GM23248 (cell line): ENCODE results near the gene ELOVL1. TPM values are rescaled to one million over a fixed set of nuclear protein-coding genes. Genes with fewer than 3 reads are reported as not detected.

Source experiments
- DNase-seq: peaks from one replicate; pipeline ENCODE4 v3.0.0-alpha.2; 2015
- H2AFZ ChIP-seq: fragments of 200-600 bp; sonication (generic); 2 replicates; pipeline ENCODE4 v1.6.1; 2016; ENCODE audit warnings: antibody characterized with exemption
- H3F3A ChIP-seq: fragments of 200-600 bp; sonication (generic); 2 replicates; pipeline ENCODE4 v1.6.1; 2016; ENCODE audit warnings: mild to moderate bottlenecking, antibody characterized with exemption, mixed run types; ENCODE audit not compliant: insufficient read depth
- H3K27ac ChIP-seq: fragments of 200-600 bp; sonication (generic); 2 replicates; pipeline ENCODE4 v1.5.1; 2016; ENCODE audit warnings: mild to moderate bottlenecking
- H3K27me3 ChIP-seq: fragments of 200-600 bp; sonication (generic); replicated peaks from 2 replicates; pipeline ENCODE4 v1.6.1; 2016; ENCODE audit warnings: mild to moderate bottlenecking; ENCODE audit not compliant: insufficient read depth
- H3K36me3 ChIP-seq: fragments of 200-600 bp; sonication (generic); 2 replicates; pipeline ENCODE4 v1.6.1; 2016; ENCODE audit warnings: low read depth, mild to moderate bottlenecking
- H3K4me1 ChIP-seq: fragments of 200-600 bp; sonication (generic); 2 replicates; pipeline ENCODE4 v1.6.1; 2016; ENCODE audit warnings: mild to moderate bottlenecking; ENCODE audit not compliant: insufficient read depth
- H3K4me2 ChIP-seq: fragments of 200-600 bp; sonication (generic); one replicate; pipeline ENCODE4 v1.6.1; 2016; ENCODE audit warnings: mild to moderate bottlenecking; ENCODE audit not compliant: unreplicated experiment
- H3K4me3 ChIP-seq: fragments of 200-600 bp; sonication (generic); 2 replicates; pipeline ENCODE4 v1.5.1; 2016; ENCODE audit warnings: mild to moderate bottlenecking
- H3K79me2 ChIP-seq: fragments of 200-600 bp; sonication (generic); 2 replicates; pipeline ENCODE4 v1.6.1; 2016; ENCODE audit warnings: mild to moderate bottlenecking; ENCODE audit not compliant: insufficient read depth
- H3K9ac ChIP-seq: fragments of 200-600 bp; sonication (generic); 2 replicates; pipeline ENCODE4 v1.6.1; 2016; ENCODE audit warnings: mild to moderate bottlenecking
- H3K9me2 ChIP-seq: fragments of 200-600 bp; sonication (generic); 2 replicates; pipeline ENCODE4 v1.6.1; 2016; ENCODE audit warnings: mixed run types, mild to moderate bottlenecking, moderate library complexity; ENCODE audit not compliant: insufficient read depth
- H3K9me3 ChIP-seq: fragments of 200-600 bp; sonication (generic); one replicate; pipeline ENCODE4 v1.6.1; 2017; ENCODE audit warnings: low read depth
- H4K20me1 ChIP-seq: fragments of 200-600 bp; sonication (generic); 2 replicates; pipeline ENCODE4 v1.6.0; 2016; ENCODE audit not compliant: insufficient read depth
- EZH2 ChIP-seq: fragments of 200-600 bp; sonication (generic); IDR thresholded peaks from 2 replicates; pipeline ENCODE4 v1.6.1; 2018; ENCODE audit warnings: antibody characterized with exemption, mild to moderate bottlenecking; ENCODE audit not compliant: insufficient read depth, poor library complexity, severe bottlenecking
- EZH2phosphoT487 ChIP-seq: fragments of 200-600 bp; sonication (generic); IDR thresholded peaks from 2 replicates; pipeline ENCODE4 v1.6.1; 2018; ENCODE audit warnings: antibody characterized with exemption, moderate library complexity, mild to moderate bottlenecking, low read depth; ENCODE audit not compliant: insufficient read depth
- WGBS, 2 experiments: methylation state at CpG; one replicate each; pipeline ENCODE4 v1.1.6; 2015 to 2017; ENCODE audit warnings: low lambda C conversion rate in 2 of 2, low coverage in 1 of 2; ENCODE audit errors: missing lambda C conversion rate in 2 of 2; 5-methylcytosine and 5-hydroxymethylcytosine counted together
- in situ Hi-C: fragments of 300-500 bp; cut with MboI; formaldehyde crosslinking; loops from 2 replicates; pipeline ENCODE4 v1.15.0; 2020
- polyA plus RNA-seq: library from polyadenylated mRNA; unstranded; fragments of >200 nt; fragmentation: Nextera tagmentation; extraction: Ambion mirVana; gene quantifications from 2 replicates; pipeline ENCODE4 v1.2.1, GENCODE V29; 2016
- total RNA-seq: library from RNA; depleted of rRNA; stranded (reverse); fragments of >200 nt; shearing (Covaris generic); gene quantifications from 2 replicates; pipeline ENCODE4 v1.2.3, GENCODE V29; 2014

ELOVL1 gene
- total and polyA plus RNA-seq, 2 experiments from 2014 or later = 107 to 155 TPM

- Histone ChIP-seq H3K79me2 (peaks cover 97% of the 10 kb centered on the region), H3K27me3 (no peaks in the 10 kb centered on the region), H2AFZ (no peak overlapping the region), H3K9me2 (no peaks in the 10 kb centered on the region), H4K20me1 (no peaks in the 10 kb centered on the region), H3K27ac (no peak overlapping the region), H3F3A (no peaks in the 10 kb centered on the region), H3K4me1 (peaks cover 9% of the 10 kb centered on the region), H3K4me2 (no peak overlapping the region), H3K36me3 (peaks cover 17% of the 10 kb centered on the region; the same call in 1 of the 2 replicates), H3K9ac (no peak overlapping the region), H3K4me3 (no peak overlapping the region), H3K9me3 (no peaks in the 10 kb centered on the region)
- TF ChIP-seq EZH2 (no peak), EZH2phosphoT487 (no peak)
- DNase-seq = no peak
- in situ Hi-C loops = no loop called here
- WGBS, 2 experiments = 83 to 89% methylated on average over 4 of the region's 4 CpGs
Measured at GRCh38 chr1:43395523-43395922, 27.7 kb upstream of the ELOVL1 start.

GRCh38 chr1:43392702-43393101, 24.9 kb upstream of the ELOVL1 start:
- Histone ChIP-seq H3K9me2 (no peaks in the 10 kb centered on the region), H3K4me1 (peaks cover 21% of the 10 kb centered on the region), H2AFZ (no peak overlapping the region), H3K9ac (no peak overlapping the region), H3K27ac (no peak overlapping the region), H3K27me3 (no peaks in the 10 kb centered on the region), H3K79me2 (peaks cover 97% of the 10 kb centered on the region), H3K4me3 (no peak overlapping the region), H3K4me2 (no peak overlapping the region), H4K20me1 (no peaks in the 10 kb centered on the region), H3F3A (no peaks in the 10 kb centered on the region), H3K9me3 (no peaks in the 10 kb centered on the region), H3K36me3 (peaks cover 19% of the 10 kb centered on the region)
- in situ Hi-C loops = no loop called here
- WGBS, 2 experiments = 77 to 81% methylated on average over 3 of the region's 3 CpGs
- no peak for DNase-seq
- no peak for TF ChIP-seq EZH2
- no peak for TF ChIP-seq EZH2phosphoT487

GRCh38 chr1:43389326-43390313, 21.8 kb upstream of the ELOVL1 start, which contains the start of the genes MED8 and SZT2:
Gene MED8, minus strand, starts transcription at chr1:43389800. Its CDS starts 36 bp downstream, at chr1:43389764.
Gene SZT2, plus strand, starts transcription at chr1:43389899. Its CDS starts 70 bp downstream, at chr1:43389969.
- TF ChIP-seq EZH2phosphoT487 (no peak), EZH2 (no peak)
- H3K4me2 ChIP-seq = peak within 1 kb of the TSS; percentile 97
- H2AFZ ChIP-seq = peak within 1 kb of the TSS; percentile 81
- peak; percentile 94 for DNase-seq
- peaks cover 26% of the 10 kb centered on the region for H3K4me1 ChIP-seq
- H3K79me2 ChIP-seq = peaks cover 90% of the 10 kb centered on the region
- no peaks in the 10 kb centered on the region for H3K27me3 ChIP-seq
- H3K9ac ChIP-seq = peak within 1 kb of the TSS; percentile 98
- peak within 1 kb of the TSS; percentile 98 for H3K4me3 ChIP-seq
- in situ Hi-C loops = no loop called here
- WGBS, 2 experiments = 1% methylated on average over 46 to 58 of the region's 65 CpGs
- no peaks in the 10 kb centered on the region for H3K9me3 ChIP-seq
- H3K9me2 ChIP-seq = no peaks in the 10 kb centered on the region
- peak within 1 kb of the TSS; percentile 87 for H3K27ac ChIP-seq
- H3K36me3 ChIP-seq = peaks cover 33% of the 10 kb centered on the region
- no peaks in the 10 kb centered on the region; the same call in 1 of the 2 replicates for H3F3A ChIP-seq
- H4K20me1 ChIP-seq = no peaks in the 10 kb centered on the region

DNA sequence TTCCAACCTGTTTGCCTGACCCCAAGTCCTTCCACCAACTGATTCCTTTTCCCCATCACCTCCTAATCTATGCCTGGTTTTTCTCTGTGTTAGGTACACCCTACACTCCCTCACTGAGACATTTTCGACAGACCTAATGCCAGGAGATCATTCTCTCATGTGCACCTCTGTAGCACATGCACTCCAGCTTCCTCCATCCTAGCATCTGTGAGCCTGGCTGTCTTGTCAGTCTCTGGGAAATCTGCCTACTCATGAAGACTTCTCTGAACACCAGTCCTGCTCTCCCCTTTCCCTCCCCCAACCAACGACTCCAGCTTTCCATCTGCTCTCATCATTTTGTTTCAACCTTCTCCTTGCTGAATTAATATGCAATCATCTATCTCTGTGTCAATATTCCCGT, 20.8 kb upstream of the ELOVL1 start:
- Histone ChIP-seq H3K36me3 (peaks cover 43% of the 10 kb centered on the region), H3K9me3 (no peaks in the 10 kb centered on the region), H3K4me1 (peaks cover 26% of the 10 kb centered on the region), H3K79me2 (peaks cover 80% of the 10 kb centered on the region), H3K9ac (peak overlapping the region; percentile 98), H3K4me2 (peak overlapping the region; percentile 97), H3F3A (no peaks in the 10 kb centered on the region; the same call in none of the 2 replicates), H2AFZ (no peak overlapping the region), H3K9me2 (no peaks in the 10 kb centered on the region), H3K4me3 (peak overlapping the region; percentile 98), H3K27me3 (no peaks in the 10 kb centered on the region), H4K20me1 (no peaks in the 10 kb centered on the region), H3K27ac (peak overlapping the region; percentile 87)
- in situ Hi-C loops = no loop called here
- no peak for TF ChIP-seq EZH2phosphoT487
- no peak for TF ChIP-seq EZH2
- WGBS, 2 experiments = 19 to 20% methylated on average over 3 of the region's 3 CpGs
- DNase-seq = peak; percentile 44
